Measurements from ENCODE around the gene ZNF226. TPM values are rescaled to one million over a fixed set of nuclear protein-coding genes. Genes with fewer than 3 reads are reported as not detected.
A peak's percentile ranks its signal among the peaks of the same experiment; 100 is the strongest.
"Not testable (repeated sequence)": the region's sequence is repeated elsewhere in the genome, so short reads cannot be mapped to it uniquely, and the experiment has no call there.

The ZNF226 gene
- total RNA-seq = 1 to 10 TPM; 3.2 to 6.9 (median 3.8) TPM

DNA sequence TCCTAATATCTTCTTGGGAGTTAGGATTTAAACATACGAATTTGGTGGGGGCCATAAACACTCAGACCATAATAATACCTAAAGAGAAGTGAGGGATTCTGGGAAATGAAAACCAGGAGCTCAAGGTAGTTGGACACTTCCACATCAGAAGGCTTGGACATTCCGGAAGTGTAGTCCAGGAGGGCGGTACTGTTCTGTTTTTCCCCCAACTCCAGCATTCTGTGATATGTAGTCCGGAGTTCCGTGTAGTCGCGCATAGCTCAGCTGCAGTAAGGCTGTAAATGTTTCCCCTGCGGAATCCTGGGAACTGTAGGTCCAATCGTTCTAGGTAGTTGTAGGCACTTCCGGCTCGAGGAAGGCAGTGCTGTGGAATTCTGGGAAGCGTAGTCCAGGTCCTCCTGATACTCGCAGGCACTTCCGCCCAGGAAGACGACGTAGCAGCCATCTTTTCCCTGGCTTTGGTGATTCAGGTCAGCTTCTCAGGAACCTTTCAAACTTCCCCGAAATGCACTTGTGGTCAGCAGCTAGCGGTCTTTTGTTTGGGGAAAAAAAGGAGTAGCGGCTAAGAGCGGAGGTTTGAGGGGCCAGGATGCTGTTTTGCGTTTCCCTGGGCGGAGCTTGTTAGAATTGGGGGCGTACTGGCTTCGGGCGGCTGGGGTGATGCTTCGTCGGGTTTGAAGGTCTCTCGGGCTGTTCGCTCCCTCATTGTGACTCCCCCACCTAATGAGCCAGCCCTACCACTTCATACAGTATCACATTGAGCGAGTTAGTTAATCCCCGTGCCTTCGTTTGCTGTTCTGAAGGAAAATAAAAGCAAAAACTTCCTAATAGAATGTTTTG, at the start of gene ZNF226:
TSS of gene ZNF226 (plus strand) at position 428 of the 840 bp plus-strand sequence. CDS start 4,981 bp downstream, outside the sequence.
- ATAC-seq (peak; percentile 100), DNase-seq (peak; percentile 94)
- H3K36me3 ChIP-seq = peaks cover 6 to 39% of the 10 kb centered on the region in 2 donors
- intact Hi-C loops (cut with DNase I; ENCODE audit: low total_unique reads) = loop anchor here (1.0 to 5.0 kb wide), 10 partner anchors 24 to 214 kb away; partner anchors contain the start of genes ZNF221, ZNF224, ZNF225 and ZNF227
- TF ChIP-seq, protein P1, sequence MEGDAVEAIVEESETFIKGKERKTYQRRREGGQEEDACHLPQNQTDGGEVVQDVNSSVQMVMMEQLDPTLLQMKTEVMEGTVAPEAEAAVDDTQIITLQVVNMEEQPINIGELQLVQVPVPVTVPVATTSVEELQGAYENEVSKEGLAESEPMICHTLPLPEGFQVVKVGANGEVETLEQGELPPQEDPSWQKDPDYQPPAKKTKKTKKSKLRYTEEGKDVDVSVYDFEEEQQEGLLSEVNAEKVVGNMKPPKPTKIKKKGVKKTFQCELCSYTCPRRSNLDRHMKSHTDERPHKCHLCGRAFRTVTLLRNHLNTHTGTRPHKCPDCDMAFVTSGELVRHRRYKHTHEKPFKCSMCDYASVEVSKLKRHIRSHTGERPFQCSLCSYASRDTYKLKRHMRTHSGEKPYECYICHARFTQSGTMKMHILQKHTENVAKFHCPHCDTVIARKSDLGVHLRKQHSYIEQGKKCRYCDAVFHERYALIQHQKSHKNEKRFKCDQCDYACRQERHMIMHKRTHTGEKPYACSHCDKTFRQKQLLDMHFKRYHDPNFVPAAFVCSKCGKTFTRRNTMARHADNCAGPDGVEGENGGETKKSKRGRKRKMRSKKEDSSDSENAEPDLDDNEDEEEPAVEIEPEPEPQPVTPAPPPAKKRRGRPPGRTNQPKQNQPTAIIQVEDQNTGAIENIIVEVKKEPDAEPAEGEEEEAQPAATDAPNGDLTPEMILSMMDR (IDR thresholded peaks at IDR 0.05 in 4 of 5, conservative IDR thresholded peaks at IDR 0.05 in 1 of 5) = no peak
- peak in 1 of 2 donors; percentile 53 for TF ChIP-seq POLR2A (IDR thresholded peaks at IDR 0.05)
- peak within 1 kb of the TSS; percentile 79 to 86 (median 84) for H3K27ac ChIP-seq
- H3K4me1 ChIP-seq = peaks cover 7 to 13% of the 10 kb centered on the region in 2 donors
- H3K4me3 ChIP-seq = peak within 1 kb of the TSS; percentile 86 to 95 (median 88)
- no peaks in the 10 kb centered on the region for H3K27me3 ChIP-seq
- peaks cover 0 to 21% (median 5%) of the 10 kb centered on the region in 3 donors for H3K9me3 ChIP-seq
- in situ Hi-C loops (cut with MboI; ENCODE audit: low sequenced_read_pairs in 4 of 4) = loop anchor here in 1 of 4 donors (10.0 kb wide), 1 partner anchor 50 kb away; the partner anchor contains the start of gene ZNF227

DNA sequence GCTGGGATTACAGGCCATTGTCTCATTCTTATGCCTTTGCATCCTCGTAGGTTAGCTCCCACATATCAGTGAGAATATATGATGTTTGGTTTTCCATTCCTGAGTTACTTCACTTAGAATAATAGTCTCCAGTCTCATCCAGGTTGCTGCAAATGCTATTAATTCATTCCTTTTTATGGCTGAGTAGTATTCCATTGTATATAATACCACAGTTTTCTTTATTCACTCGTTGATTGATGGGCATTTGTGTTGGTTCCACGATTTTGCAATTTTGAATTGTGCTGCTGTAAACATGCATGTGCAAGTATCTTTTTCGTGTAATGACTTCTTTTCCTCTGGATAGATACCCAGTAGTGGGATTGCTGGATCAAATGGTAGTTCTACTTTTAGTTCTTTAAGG, 43.7 kb upstream of the ZNF226 start:
- intact Hi-C loops (cut with DNase I; ENCODE audit: low total_unique reads); in situ Hi-C loops (cut with MboI; ENCODE audit: low sequenced_read_pairs in 4 of 4); H3K4me3 ChIP-seq; H3K27ac ChIP-seq; H3K27me3 ChIP-seq; DNase-seq; ATAC-seq; H3K4me1 ChIP-seq: not testable (repeated sequence)
- H3K9me3 ChIP-seq = peaks cover 0 to 13% (median 0%) of the 10 kb centered on the region in 3 donors
- H3K36me3 ChIP-seq = peaks cover 26 to 100% of the 10 kb centered on the region in 2 donors

DNA sequence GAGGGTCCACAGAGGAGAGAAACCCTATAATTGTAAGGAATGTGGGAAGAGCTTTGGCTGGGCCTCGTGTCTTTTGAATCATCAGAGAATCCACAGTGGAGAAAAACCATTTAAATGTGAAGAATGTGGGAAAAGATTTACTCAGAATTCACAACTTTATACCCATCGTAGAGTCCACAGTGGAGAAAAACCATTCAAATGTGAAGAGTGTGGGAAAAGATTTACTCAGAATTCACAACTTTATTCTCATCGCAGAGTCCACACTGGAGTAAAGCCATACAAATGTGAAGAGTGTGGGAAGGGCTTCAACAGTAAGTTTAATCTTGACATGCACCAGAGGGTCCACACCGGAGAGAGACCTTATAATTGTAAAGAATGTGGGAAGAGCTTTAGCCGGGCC, 32.9 kb upstream of the ZNF226 start:
- ATAC-seq (no peak), DNase-seq (no peak)
- Histone ChIP-seq H3K27me3 (no peaks in the 10 kb centered on the region), H3K27ac (no peak overlapping the region), H3K36me3 (peaks cover 7 to 69% of the 10 kb centered on the region in 2 donors), H3K9me3 (peaks cover 0 to 31% (median 0%) of the 10 kb centered on the region in 3 donors), H3K4me3 (no peak overlapping the region), H3K4me1 (no peaks in the 10 kb centered on the region)
- intact Hi-C loops (cut with DNase I; ENCODE audit: low total_unique reads) = no loop called here
- in situ Hi-C loops (cut with MboI; ENCODE audit: low sequenced_read_pairs in 4 of 4) = no loop called here
- no peak for TF ChIP-seq POLR2A (IDR thresholded peaks at IDR 0.05)
- TF ChIP-seq, protein P1 (IDR thresholded peaks at IDR 0.05 in 4 of 5, conservative IDR thresholded peaks at IDR 0.05 in 1 of 5) = no peak

DNA sequence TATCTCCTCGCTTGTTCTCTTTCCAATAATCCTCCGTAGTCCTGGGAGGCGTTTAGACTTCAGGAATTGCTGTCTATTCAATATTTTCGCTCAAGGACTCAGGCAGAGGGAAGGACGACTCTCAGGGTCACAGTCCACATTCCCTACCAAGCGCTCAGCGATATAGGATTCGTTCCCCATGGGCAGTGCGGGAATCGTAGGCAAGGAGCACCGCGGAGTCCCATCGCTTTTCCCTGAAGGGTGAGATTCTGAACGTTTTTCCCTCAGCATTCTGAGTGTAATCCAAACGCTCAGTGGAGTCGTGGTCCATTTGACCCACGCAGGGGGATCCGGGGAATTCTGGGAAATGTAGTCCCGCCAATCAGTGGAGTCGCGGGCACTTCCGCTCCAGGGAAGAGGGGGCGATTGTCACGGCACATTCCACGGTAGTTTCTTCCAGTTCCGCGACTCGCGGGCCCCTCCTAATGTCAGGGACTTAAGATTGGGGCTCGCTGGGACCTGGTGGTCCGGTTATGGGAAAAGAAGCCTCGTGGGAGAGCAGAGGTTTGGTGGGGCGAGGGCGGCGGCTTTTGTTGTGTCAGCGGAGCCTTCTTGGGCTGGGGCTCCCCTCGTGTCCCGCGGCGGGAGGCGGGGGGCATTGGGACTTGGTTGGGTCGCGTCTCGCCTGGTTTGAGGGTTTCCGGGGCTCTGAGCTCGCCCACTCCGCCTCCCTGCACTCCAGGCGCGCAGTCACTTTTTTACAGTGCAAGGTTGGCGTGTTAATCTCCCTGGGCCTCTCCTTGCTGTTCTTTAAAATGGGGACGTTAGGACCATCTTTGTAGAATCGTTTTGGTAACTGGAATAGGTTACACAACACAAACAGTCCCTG, 23.5 kb upstream of the ZNF226 start, which contains the start of gene ZNF234:
TSS of gene ZNF234 (plus strand) at position 364 of the 868 bp plus-strand sequence. CDS start 3,079 bp downstream, outside the sequence.
- peak within 1 kb of the TSS; percentile 78 to 87 (median 82) for H3K27ac ChIP-seq
- in situ Hi-C loops (cut with MboI; ENCODE audit: low sequenced_read_pairs in 4 of 4) (loop anchor here in 1 of 4 donors (10.0 kb wide), 1 partner anchor 87 kb away; the partner anchor contains the start of gene ZNF223), intact Hi-C loops (cut with DNase I; ENCODE audit: low total_unique reads) (loop anchor here (1.0 kb wide), 3 partner anchors 23 to 71 kb away; partner anchors contain the start of genes ZNF225 and ZNF227)
- peak within 1 kb of the TSS; percentile 85 to 98 (median 88) for H3K4me3 ChIP-seq
- H3K4me1 ChIP-seq = peaks cover 14 to 18% of the 10 kb centered on the region in 2 donors
- ATAC-seq (peak; percentile 98 to 99), DNase-seq (peak; percentile 78)
- H3K9me3 ChIP-seq = no peaks in the 10 kb centered on the region
- no peaks in the 10 kb centered on the region for H3K27me3 ChIP-seq
- peak in 1 of 2 donors; percentile 42 for TF ChIP-seq POLR2A (IDR thresholded peaks at IDR 0.05)
- TF ChIP-seq, protein P1 (IDR thresholded peaks at IDR 0.05 in 4 of 5, conservative IDR thresholded peaks at IDR 0.05 in 1 of 5) = no peak
- peaks cover 0 to 28% of the 10 kb centered on the region in 2 donors for H3K36me3 ChIP-seq

Measured in gastrocnemius medialis (tissue), 4 donors.